GM12878 (cell line): Measurements from ENCODE around the gene GLT1D1. TPM values are rescaled to one million over a fixed set of nuclear protein-coding genes. Genes with fewer than 3 reads are reported as not detected.

ENCODE experiments used
- ATAC-seq: fragments of 200-7000 bp; cut with Tn5 transposase; 3 replicates; pipeline ENCODE4 v1.9.1; 2020; ENCODE audit warnings: mild to moderate bottlenecking, moderate library complexity
- BruUV-seq: library from RNA; stranded (reverse); fragments of 400-500 nt; replicated peaks from 2 replicates; lab custom pipeline; 2021; lab: Mats Ljungman, UMichigan
- CTCF ChIA-PET: fragments of 300-600 bp; sonication (Branson Sonifier 250); formaldehyde crosslinking; extraction: SDS; loops from one replicate; lab custom pipeline; 2021; ENCODE audit warnings: inconsistent platforms; lab: Yijun Ruan, JAX
- POLR2A ChIA-PET: fragments of 350-600 bp; formaldehyde crosslinking; extraction: SDS; loops from one replicate; lab custom pipeline; 2021; ENCODE audit warnings: inconsistent platforms; lab: Charles Lee
- RAD21 ChIA-PET: fragments of 300-600 bp; sonication (Branson Sonifier 250); formaldehyde crosslinking; loops from one replicate; lab custom pipeline; 2023; ENCODE audit warnings: antibody characterized with exemption; ENCODE audit not compliant: unreplicated experiment; lab: Charles Lee
- SMC1A ChIA-PET: fragments of 300-600 bp; sonication (Branson Sonifier 250); formaldehyde crosslinking; loops from one replicate; lab custom pipeline; 2023; ENCODE audit not compliant: unreplicated experiment, uncharacterized antibody; lab: Charles Lee
- DNase-seq: peaks from one replicate; pipeline ENCODE4 v3.0.0-alpha.2; 2011; ENCODE audit warnings: low read depth, low spot score
- FAIRE-seq: peaks from 3 replicates; lab custom pipeline; 2011; peaks lifted over from hg19 to GRCh38; lab: Jason Lieb, UNC
- H2AFZ ChIP-seq: 2 replicates; pipeline ENCODE4 v1.6.0; 2011; ENCODE audit warnings: low read depth, low read length, control low read depth; ENCODE audit not compliant: control insufficient read depth
- H3K27ac ChIP-seq: 2 replicates; pipeline ENCODE4 v1.5.1; 2011; ENCODE audit warnings: control low read depth; ENCODE audit not compliant: control insufficient read depth, insufficient read depth
- H3K27me3 ChIP-seq, 2 experiments: replicated peaks in 1 of 2; 2 replicates each; pipeline versions ENCODE4 v1.6.0 to v1.6.1; 2011; ENCODE audit warnings: low read length in 1 of 2; ENCODE audit not compliant: control insufficient read depth in 2 of 2, insufficient read depth in 2 of 2
- H3K36me3 ChIP-seq, 2 experiments: 2 replicates each; pipeline ENCODE4 v1.5.1; 2011; ENCODE audit warnings: low read length in 1 of 2; ENCODE audit not compliant: control insufficient read depth in 2 of 2, insufficient read depth in 2 of 2
- H3K4me1 ChIP-seq: 2 replicates; pipeline ENCODE4 v1.6.1; 2011; ENCODE audit warnings: mild to moderate bottlenecking, low read length, moderate library complexity, mixed read lengths; ENCODE audit not compliant: control insufficient read depth, insufficient read depth
- H3K4me2 ChIP-seq: 2 replicates; pipeline ENCODE4 v1.6.0; 2011; ENCODE audit warnings: control low read depth; ENCODE audit not compliant: control insufficient read depth, insufficient read depth
- H3K4me3 ChIP-seq: fragments of 200-600 bp; sonication (generic); 2 replicates; pipeline ENCODE4 v1.5.1; 2016
- H3K79me2 ChIP-seq: 2 replicates; pipeline ENCODE4 v1.6.0; 2011; ENCODE audit warnings: low read length; ENCODE audit not compliant: control insufficient read depth, insufficient read depth
- H3K9ac ChIP-seq: 2 replicates; pipeline ENCODE4 v1.8.0; 2011; ENCODE audit warnings: low read length, control low read depth, mixed read lengths; ENCODE audit not compliant: control insufficient read depth, insufficient read depth
- H3K9me3 ChIP-seq: replicated peaks from 3 replicates; pipeline ENCODE4 v1.5.1; 2011; ENCODE audit warnings: mild to moderate bottlenecking, low read length; ENCODE audit not compliant: control insufficient read depth, insufficient read depth
- H4K20me1 ChIP-seq: 2 replicates; pipeline ENCODE4 v1.6.0; 2011; ENCODE audit not compliant: control insufficient read depth, insufficient read depth
- ASH2L ChIP-seq: fragments of 300-600, 200-600 bp; sonication (generic); IDR thresholded peaks from 2 replicates; pipeline ENCODE4 v1.6.1; 2017; ENCODE audit warnings: low read depth, mild to moderate bottlenecking, borderline replicate concordance
- CBX3 ChIP-seq: fragments of 200-600 bp; sonication (generic); IDR thresholded peaks from 2 replicates; pipeline ENCODE4 v1.6.1; 2016; ENCODE audit warnings: low read depth, borderline replicate concordance
- GABPA ChIP-seq: IDR thresholded peaks from 2 replicates; pipeline ENCODE4 v1.6.1; 2014; ENCODE audit warnings: antibody characterized with exemption, low read depth, mild to moderate bottlenecking, inconsistent platforms
- SMC3 ChIP-seq: IDR thresholded peaks from 2 replicates; pipeline ENCODE4 v1.6.1; 2011; ENCODE audit warnings: low read length, improper control_type of control experiment, borderline replicate concordance
- ZNF384 ChIP-seq: IDR thresholded peaks from 2 replicates; pipeline ENCODE4 v1.6.1; 2012; ENCODE audit warnings: low read depth, mild to moderate bottlenecking, low read length, improper control_type of control experiment, borderline replicate concordance
- ZNF592 ChIP-seq: fragments of 450-650 bp; IDR thresholded peaks from 2 replicates; pipeline ENCODE4 v1.6.1; 2017; ENCODE audit warnings: mild to moderate bottlenecking, moderate library complexity
- WGBS: methylation state at CpG from one replicate; pipeline ENCODE4 v1.1.6; 2016; ENCODE audit warnings: low lambda C conversion rate; ENCODE audit not compliant: insufficient replicate concordance, insufficient coverage; ENCODE audit errors: missing lambda C conversion rate; 5-methylcytosine and 5-hydroxymethylcytosine counted together
- in situ Hi-C: fragments of 300-500 bp; cut with MboI; formaldehyde crosslinking; loops from 9 replicates; pipeline ENCODE4 v1.14.3; 2018; ENCODE audit warnings: mixed read lengths
- intact Hi-C: fragments of 100-400 bp; cut with micrococcal nuclease; formaldehyde crosslinking; loops from one replicate; pipeline ENCODE4 v1.14.2; 2022; ENCODE audit not compliant: unreplicated experiment
- polyA plus RNA-seq, 11 experiments: library from polyadenylated mRNA; depleted of rRNA in 4 of 11; unstranded in 6 of 11; stranded (reverse) in 5 of 11; fragments of >200 nt; fragmentation: Nextera tagmentation in 4 of 11; fragmentation: Illumina TruSeq in 1 of 11; extraction: Ambion mirVana in 4 of 11; extraction: Trizol in 1 of 11; gene quantifications; 1 replicate in 1 of 11; 2 replicates in 10 of 11; pipeline versions ENCODE4 v1.2.1 to v1.2.3, GENCODE V29; 2011 to 2016; ENCODE audit warnings: inconsistent platforms in 2 of 11, missing spikeins in 2 of 11, low read depth in 1 of 11
- total RNA-seq, 4 experiments: library from RNA; depleted of rRNA in 3 of 4; stranded (reverse); fragments of >200 nt in 3 of 4; fragmentation: Illumina TruSeq in 1 of 4; extraction: Trizol in 1 of 4; gene quantifications; 2 replicates each; pipeline versions ENCODE4 v1.2.1 to v1.2.3, GENCODE V29; 2013 to 2021

GLT1D1 gene
- total and polyA plus RNA-seq, 10 of the 15 experiments (the other 5 are each of a cell fraction or from before 2014, with no cell fraction given): 0.42 to 62.8 (median 3.0) TPM

- ChIA-PET RAD21 (interaction anchor here (1.2 kb wide), 1 partner anchor 77 kb away, joined by 3 read pairs; no protein-coding TSS in a partner anchor), CTCF (interaction anchor here (0.6 to 1.2 kb wide), 5 partner anchors 9 to 73 kb away, joined by 3 to 4 read pairs (median 3); no protein-coding TSS in a partner anchor), SMC1A (interaction anchor here (0.6 to 2.7 kb wide), 7 partner anchors 10 to 60 kb away, joined by 3 to 10 read pairs (median 4); no protein-coding TSS in a partner anchor)
- 70% methylated on average over 4 of the region's 4 CpGs for WGBS
- Histone ChIP-seq H3K4me3 (no peak overlapping the region), H2AFZ (no peak overlapping the region), H4K20me1 (no peaks in the 10 kb centered on the region), H3K4me2 (no peak overlapping the region), H3K27me3 (no peaks in the 10 kb centered on the region), H3K79me2 (no peaks in the 10 kb centered on the region), H3K9ac (no peak overlapping the region)
- no peak for FAIRE-seq
- TSS peak; percentile 41 for BruUV-seq
- ATAC-seq: no peak
- in situ Hi-C loops: no loop called here
- TF ChIP-seq SMC3: no peak
- peak; percentile 61; the same call in 1 of the 2 replicates for TF ChIP-seq ZNF384
- TF ChIP-seq, all 136 proteins: peak for 1
- Histone ChIP-seq H3K27ac (no peak overlapping the region), H3K4me1 (no peaks in the 10 kb centered on the region), H3K36me3 (peaks cover 0 to 1% of the 10 kb centered on the region in 2 experiments; a peak in 1 of 4 replicates), H3K9me3 (no peaks in the 10 kb centered on the region)
- no peak for DNase-seq
- intact Hi-C loops: no loop called here
- POLR2A ChIA-PET: interaction anchor here (0.6 to 1.0 kb wide), 3 partner anchors 9 to 51 kb away, joined by 3 to 6 read pairs (median 4); no protein-coding TSS in a partner anchor
Observed at GRCh38 chr12:128906485-128907137, 53.3 kb downstream of the GLT1D1 start.

- Histone ChIP-seq H3K27ac (no peak overlapping the region), H3K9me3 (no peaks in the 10 kb centered on the region), H3K4me1 (no peaks in the 10 kb centered on the region), H3K27me3 (no peaks in the 10 kb centered on the region), H3K36me3 (peaks cover 0 to 1% of the 10 kb centered on the region in 2 experiments; a peak in 1 of 4 replicates), H3K4me2 (no peak overlapping the region), H2AFZ (no peak overlapping the region), H3K9ac (no peak overlapping the region), H3K79me2 (no peaks in the 10 kb centered on the region), H4K20me1 (no peaks in the 10 kb centered on the region), H3K4me3 (no peak overlapping the region)
- BruUV-seq: no TSS peak
- ATAC-seq (no peak), DNase-seq (no peak), FAIRE-seq (no peak)
- ChIA-PET POLR2A (no interaction called here), SMC1A (interaction anchor here (2.7 kb wide), 1 partner anchor 12 kb away, joined by 10 read pairs; no protein-coding TSS in a partner anchor), CTCF (no interaction called here), RAD21 (no interaction called here)
- WGBS: 65% methylated on average over 4 of the region's 4 CpGs
- in situ Hi-C loops (no loop called here), intact Hi-C loops (no loop called here)
- TF ChIP-seq ASH2L: no peak
- no peak for TF ChIP-seq GABPA
- TF ChIP-seq CBX3: no peak
- TF ChIP-seq ZNF592: no peak
Observed at GRCh38 chr12:128908254-128908653, 55.0 kb downstream of the GLT1D1 start.
